ENCODE data around the gene GREM1. TPM values are rescaled to one million over a fixed set of nuclear protein-coding genes. Genes with fewer than 3 reads are reported as not detected.

GREM1 gene
- total RNA-seq, 1 donor from 2014 or later: 3.7 TPM

GRCh38 chr15:32730677-32731654 lies 13.2 kb downstream of the GREM1 start:
- FAIRE-seq (peak; percentile 89), DNase-seq (ENCODE audit: low read depth) (peak; percentile 81)
- Histone ChIP-seq H3K27me3 (ENCODE audit: control insufficient read depth, insufficient read depth, low read length) (peaks cover 6% of the 10 kb centered on the region), H3K36me3 (ENCODE audit: control insufficient read depth, insufficient read depth, low read length) (no peaks in the 10 kb centered on the region), H3K4me3 (ENCODE audit: low read depth, low read length) (no peak overlapping the region)
- TF ChIP-seq CTCF (IDR thresholded peaks at IDR 0.05; ENCODE audit: insufficient read depth, low read length, severe bottlenecking): no peak

- Histone ChIP-seq H3K36me3 (ENCODE audit: control insufficient read depth, insufficient read depth, low read length) (no peaks in the 10 kb centered on the region), H3K4me3 (ENCODE audit: low read depth, low read length) (no peak overlapping the region), H3K27me3 (ENCODE audit: control insufficient read depth, insufficient read depth, low read length) (peaks cover 8% of the 10 kb centered on the region)
- DNase-seq (ENCODE audit: low read depth): no peak
- FAIRE-seq: no peak
- TF ChIP-seq CTCF (IDR thresholded peaks at IDR 0.05; ENCODE audit: insufficient read depth, low read length, severe bottlenecking): no peak
Observed at GRCh38 chr15:32732574-32733157, 14.9 kb downstream of the GREM1 start.

DNA sequence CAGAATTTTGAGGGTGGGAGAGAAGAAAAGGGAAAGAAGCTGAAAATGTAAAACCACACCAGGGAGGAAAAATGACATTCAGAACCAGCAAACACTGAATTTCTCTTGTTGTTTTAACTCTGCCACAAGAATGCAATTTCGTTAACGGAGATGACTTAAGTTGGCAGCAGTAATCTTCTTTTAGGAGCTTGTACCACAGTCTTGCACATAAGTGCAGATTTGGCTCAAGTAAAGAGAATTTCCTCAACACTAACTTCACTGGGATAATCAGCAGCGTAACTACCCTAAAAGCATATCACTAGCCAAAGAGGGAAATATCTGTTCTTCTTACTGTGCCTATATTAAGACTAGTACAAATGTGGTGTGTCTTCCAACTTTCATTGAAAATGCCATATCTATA lies 15.5 kb downstream of the GREM1 start:
- Histone ChIP-seq H3K36me3 (ENCODE audit: control insufficient read depth, insufficient read depth, low read length) (no peaks in the 10 kb centered on the region), H3K4me3 (ENCODE audit: low read depth, low read length) (no peak overlapping the region), H3K27me3 (ENCODE audit: control insufficient read depth, insufficient read depth, low read length) (peaks cover 8% of the 10 kb centered on the region)
- FAIRE-seq (no peak), DNase-seq (ENCODE audit: low read depth) (no peak)
- TF ChIP-seq CTCF (IDR thresholded peaks at IDR 0.05; ENCODE audit: insufficient read depth, low read length, severe bottlenecking): no peak

DNA sequence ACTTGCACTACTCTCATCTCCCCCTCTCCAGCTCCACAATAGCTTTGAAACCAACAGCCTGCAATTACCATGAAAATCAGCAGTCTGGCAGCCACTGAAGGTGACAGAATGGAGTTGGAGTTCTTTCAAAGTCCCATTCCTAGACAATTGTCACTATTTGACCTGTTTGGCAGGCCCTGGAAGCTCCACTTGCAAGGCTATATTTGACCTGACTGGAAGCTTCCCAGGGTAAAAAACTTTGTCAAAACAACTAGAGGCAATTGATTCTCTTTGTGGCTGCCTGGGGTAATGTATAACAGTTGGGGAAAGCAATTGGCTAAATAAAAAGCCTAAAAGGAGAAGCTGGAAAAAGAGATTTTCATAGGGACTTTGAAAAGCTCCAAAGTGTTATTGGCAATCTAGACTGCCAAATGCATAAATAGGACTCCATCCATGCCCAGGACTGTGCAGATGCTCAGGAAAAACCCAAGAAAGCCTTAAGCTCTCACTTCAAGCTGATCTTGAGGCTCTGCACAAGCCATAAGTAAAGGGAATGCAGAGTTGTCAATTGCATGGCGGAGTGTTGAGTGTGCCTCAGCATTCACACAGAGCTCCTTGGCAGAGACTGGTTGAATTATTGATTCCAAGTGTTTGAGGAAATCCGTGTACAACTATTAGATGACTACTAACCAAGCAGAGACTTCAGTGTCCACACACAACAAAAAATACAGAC lies 18.3 kb downstream of the GREM1 start:
- DNase-seq (ENCODE audit: low read depth) (no peak), FAIRE-seq (no peak)
- Histone ChIP-seq H3K36me3 (ENCODE audit: control insufficient read depth, insufficient read depth, low read length) (no peaks in the 10 kb centered on the region), H3K27me3 (ENCODE audit: control insufficient read depth, insufficient read depth, low read length) (peaks cover 9% of the 10 kb centered on the region), H3K4me3 (ENCODE audit: low read depth, low read length) (no peak overlapping the region)
- no peak for TF ChIP-seq CTCF (IDR thresholded peaks at IDR 0.05; ENCODE audit: insufficient read depth, low read length, severe bottlenecking)

- H3K36me3 ChIP-seq (ENCODE audit: control insufficient read depth, insufficient read depth, low read length): no peaks in the 10 kb centered on the region
- TF ChIP-seq CTCF (IDR thresholded peaks at IDR 0.05; ENCODE audit: insufficient read depth, low read length, severe bottlenecking): no peak
- no peak overlapping the region for H3K4me3 ChIP-seq (ENCODE audit: low read depth, low read length)
- no peak for DNase-seq (ENCODE audit: low read depth)
- peaks cover 9% of the 10 kb centered on the region for H3K27me3 ChIP-seq (ENCODE audit: control insufficient read depth, insufficient read depth, low read length)
- no peak for FAIRE-seq
Observed at GRCh38 chr15:32736701-32737061, 18.9 kb downstream of the GREM1 start.
